A673 (cell line): ENCODE data around the gene ZNF366.

ENCODE experiments used
- EZH2 ChIP-seq: fragments of 200-600 bp; sonication (generic); IDR thresholded peaks from 2 replicates; pipeline ENCODE4 v1.6.1; 2017; ENCODE audit warnings: borderline replicate concordance, low read depth, mild to moderate bottlenecking, mixed read lengths, antibody characterized with exemption, low read length; ENCODE audit not compliant: poor library complexity, severe bottlenecking
- TF ChIP-seq, protein P1 (sequence below): fragments of 300-800, 200-600 bp; sonication (generic); conservative IDR thresholded peaks from 2 replicates; pipeline ENCODE4 v1.5.1; 2017; ENCODE audit warnings: low read depth, mild to moderate bottlenecking, antibody characterized with exemption, low read length, moderate library complexity, mixed read lengths

DNA sequence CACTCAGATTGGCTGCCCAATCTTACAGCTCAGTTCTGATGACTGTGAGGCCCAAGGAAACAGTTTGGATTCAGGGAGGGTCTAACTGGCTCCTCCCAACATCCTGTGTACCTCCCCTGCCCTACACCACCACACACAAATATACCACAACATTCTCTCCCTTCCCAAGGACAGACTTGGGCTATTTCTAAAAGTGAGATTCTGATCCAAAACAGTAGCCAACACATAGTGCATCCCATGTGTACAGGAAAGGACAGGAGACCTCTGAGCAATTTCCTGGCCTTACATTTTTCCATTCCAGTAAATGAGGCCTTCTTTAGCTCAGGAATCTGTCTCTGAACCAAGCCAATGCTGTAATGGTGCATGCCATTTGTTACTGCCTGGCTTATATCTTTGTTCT lies 20.8 kb downstream of the ZNF366 start:
- TF ChIP-seq, protein P1, sequence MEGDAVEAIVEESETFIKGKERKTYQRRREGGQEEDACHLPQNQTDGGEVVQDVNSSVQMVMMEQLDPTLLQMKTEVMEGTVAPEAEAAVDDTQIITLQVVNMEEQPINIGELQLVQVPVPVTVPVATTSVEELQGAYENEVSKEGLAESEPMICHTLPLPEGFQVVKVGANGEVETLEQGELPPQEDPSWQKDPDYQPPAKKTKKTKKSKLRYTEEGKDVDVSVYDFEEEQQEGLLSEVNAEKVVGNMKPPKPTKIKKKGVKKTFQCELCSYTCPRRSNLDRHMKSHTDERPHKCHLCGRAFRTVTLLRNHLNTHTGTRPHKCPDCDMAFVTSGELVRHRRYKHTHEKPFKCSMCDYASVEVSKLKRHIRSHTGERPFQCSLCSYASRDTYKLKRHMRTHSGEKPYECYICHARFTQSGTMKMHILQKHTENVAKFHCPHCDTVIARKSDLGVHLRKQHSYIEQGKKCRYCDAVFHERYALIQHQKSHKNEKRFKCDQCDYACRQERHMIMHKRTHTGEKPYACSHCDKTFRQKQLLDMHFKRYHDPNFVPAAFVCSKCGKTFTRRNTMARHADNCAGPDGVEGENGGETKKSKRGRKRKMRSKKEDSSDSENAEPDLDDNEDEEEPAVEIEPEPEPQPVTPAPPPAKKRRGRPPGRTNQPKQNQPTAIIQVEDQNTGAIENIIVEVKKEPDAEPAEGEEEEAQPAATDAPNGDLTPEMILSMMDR: no peak
- no peak for TF ChIP-seq EZH2
